Fibroblast of lung (primary cell): ENCODE measurements around the gene ZMAT3. TPM values are rescaled to one million over a fixed set of nuclear protein-coding genes. Genes with fewer than 3 reads are reported as not detected.

Experiments
- DNase-seq, 2 donors: peaks; one replicate each; pipeline versions ENCODE4 v3.0.0 to v3.0.0-alpha.2; 2010; ENCODE audit warnings: low read depth in 2 of 2
- H2AFZ ChIP-seq: 2 replicates; pipeline ENCODE4 v1.5.1; 2012; ENCODE audit warnings: low read length, control low read depth, inconsistent platforms
- H3K27ac ChIP-seq: 2 replicates; pipeline ENCODE4 v1.5.1; 2011; ENCODE audit warnings: low read length, control low read depth; ENCODE audit not compliant: insufficient read depth
- H3K27me3 ChIP-seq: 2 replicates; pipeline ENCODE4 v1.5.1; 2011; ENCODE audit warnings: mild to moderate bottlenecking, low read length; ENCODE audit not compliant: control insufficient read depth, insufficient read depth
- H3K36me3 ChIP-seq: 2 replicates; pipeline ENCODE4 v1.5.1; 2011; ENCODE audit warnings: low read length; ENCODE audit not compliant: control insufficient read depth, insufficient read depth
- H3K4me1 ChIP-seq: 2 replicates; pipeline ENCODE4 v1.5.1; 2011; ENCODE audit warnings: low read length; ENCODE audit not compliant: control insufficient read depth, insufficient read depth; ENCODE audit errors: extremely low read depth
- H3K4me2 ChIP-seq: 2 replicates; pipeline ENCODE4 v1.5.1; 2011; ENCODE audit warnings: low read length, control low read depth; ENCODE audit not compliant: insufficient read depth; ENCODE audit errors: extremely low read depth
- H3K4me3 ChIP-seq, 4 experiments: fragments of 200-600 bp in 1 of 4; sonication (generic) in 1 of 4; replicated peaks in 1 of 4; 2 replicates each; pipeline ENCODE4 v1.5.1; 2011 to 2016; ENCODE audit warnings: low read length in 4 of 4, low read depth in 3 of 4, mild to moderate bottlenecking in 3 of 4, control low read depth in 2 of 4, inconsistent platforms in 1 of 4, mixed read lengths in 1 of 4; ENCODE audit not compliant: insufficient read depth in 1 of 4; ENCODE audit errors: control extremely low read depth in 1 of 4
- H3K79me2 ChIP-seq: 2 replicates; pipeline ENCODE4 v1.5.1; 2012; ENCODE audit warnings: mild to moderate bottlenecking, low read length, inconsistent platforms; ENCODE audit not compliant: control insufficient read depth, insufficient read depth
- H3K9ac ChIP-seq: 2 replicates; pipeline ENCODE4 v1.5.1; 2011; ENCODE audit warnings: mild to moderate bottlenecking, low read length, control low read depth; ENCODE audit not compliant: insufficient read depth
- H3K9me3 ChIP-seq: 2 replicates; pipeline ENCODE4 v1.5.1; 2012; ENCODE audit warnings: low read depth, low read length; ENCODE audit not compliant: control insufficient read depth, insufficient read depth
- H4K20me1 ChIP-seq: 2 replicates; pipeline ENCODE4 v1.5.1; 2011; ENCODE audit warnings: low read length; ENCODE audit not compliant: control insufficient read depth, insufficient read depth; ENCODE audit errors: extremely low read depth
- CTCF ChIP-seq, 2 donors: IDR thresholded peaks in 1 of 2; conservative IDR thresholded peaks in 1 of 2; 1 replicate in 1 of 2; 2 replicates in 1 of 2; pipeline ENCODE4 v1.5.1; 2011 to 2012; ENCODE audit warnings: low read length in 2 of 2, control low read depth in 1 of 2, inconsistent platforms in 1 of 2, low read depth in 1 of 2, mild to moderate bottlenecking in 1 of 2
- EZH2 ChIP-seq: IDR thresholded peaks from 2 replicates; pipeline ENCODE4 v1.5.1; 2012; ENCODE audit warnings: low read length, control low read depth, mild to moderate bottlenecking; ENCODE audit errors: missing control alignments
- polyA plus RNA-seq, 2 donors: library from polyadenylated mRNA; depleted of rRNA in 1 of 2; stranded (reverse) in 1 of 2; unstranded in 1 of 2; fragments of >200 nt; gene quantifications; 2 replicates each; pipeline ENCODE4 v1.2.1, GENCODE V29; 2011 to 2012; ENCODE audit warnings: missing spikeins in 1 of 2
- total RNA-seq: library from RNA; depleted of rRNA; stranded (reverse); fragments of >200 nt; gene quantifications from 2 replicates; pipeline ENCODE4 v1.2.1, GENCODE V29; 2014

ZMAT3 gene
- total and polyA plus RNA-seq, 2 donors (not counting 1 experiment from before 2014, with no cell fraction given) = 34.3 to 34.8 TPM

DNA sequence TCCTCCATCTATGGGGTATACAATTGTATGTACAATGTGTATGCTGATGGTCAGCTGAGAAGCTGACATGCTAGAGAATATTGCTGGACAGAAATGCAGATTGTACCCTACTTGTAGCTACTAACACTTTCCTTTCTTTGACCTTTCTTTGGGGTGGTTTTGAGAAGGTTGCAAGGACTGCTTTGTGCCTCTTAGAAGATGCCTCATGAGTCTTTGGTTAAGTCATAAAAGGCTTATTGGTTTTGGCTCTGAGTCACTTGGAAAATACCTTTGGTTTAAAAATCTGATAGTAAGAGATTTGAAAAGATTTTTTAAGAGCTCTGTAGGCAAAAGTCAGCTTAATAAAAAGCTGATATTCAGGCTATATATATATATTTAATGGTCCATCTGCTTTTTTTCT lies 71.5 kb downstream of the ZMAT3 start:
- no peaks in the 10 kb centered on the region for H3K36me3 ChIP-seq
- no peaks in the 10 kb centered on the region for H3K79me2 ChIP-seq
- no peaks in the 10 kb centered on the region for H4K20me1 ChIP-seq
- H3K4me1 ChIP-seq = no peaks in the 10 kb centered on the region
- H3K27ac ChIP-seq = no peak overlapping the region
- no peaks in the 10 kb centered on the region for H3K9me3 ChIP-seq
- H3K4me2 ChIP-seq = no peak overlapping the region
- H3K27me3 ChIP-seq = no peaks in the 10 kb centered on the region
- H3K9ac ChIP-seq = no peak overlapping the region
- no peak for TF ChIP-seq EZH2
- TF ChIP-seq CTCF (conservative IDR thresholded peaks at IDR 0.05 in 1 of 2, IDR thresholded peaks at IDR 0.05 in 1 of 2; ENCODE audit: low read depth in 1 of 2, low read length in 2 of 2) = no peak
- peak in 1 of 2 donors; percentile 61 for DNase-seq
- H3K4me3 ChIP-seq = no peak overlapping the region
- H2AFZ ChIP-seq = no peak overlapping the region

DNA sequence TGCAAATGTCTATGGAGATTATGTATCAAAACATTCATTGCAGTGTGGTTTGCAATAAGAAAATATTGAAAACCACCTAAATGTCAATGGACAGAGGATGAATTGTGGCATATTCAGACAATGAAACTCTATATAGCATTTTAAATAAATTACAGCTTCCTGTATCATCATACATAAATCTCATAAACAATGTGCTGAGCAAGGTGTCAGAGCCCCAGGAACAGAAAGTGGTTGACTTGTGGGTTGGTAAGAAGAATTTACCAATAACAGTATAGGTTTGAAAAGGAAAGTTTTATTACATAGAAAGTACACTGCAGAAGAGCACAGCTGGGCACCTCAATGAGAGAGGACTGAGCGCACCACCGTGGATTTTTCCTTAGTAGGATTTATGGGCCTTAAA lies 75.2 kb downstream of the ZMAT3 start:
- no peak for TF ChIP-seq CTCF (conservative IDR thresholded peaks at IDR 0.05 in 1 of 2, IDR thresholded peaks at IDR 0.05 in 1 of 2; ENCODE audit: low read depth in 1 of 2, low read length in 2 of 2)
- TF ChIP-seq EZH2 = no peak
- no peak overlapping the region for H3K4me2 ChIP-seq
- no peaks in the 10 kb centered on the region for H4K20me1 ChIP-seq
- no peak overlapping the region for H2AFZ ChIP-seq
- no peaks in the 10 kb centered on the region for H3K36me3 ChIP-seq
- no peaks in the 10 kb centered on the region for H3K4me1 ChIP-seq
- no peak overlapping the region for H3K4me3 ChIP-seq
- no peaks in the 10 kb centered on the region for H3K79me2 ChIP-seq
- H3K9ac ChIP-seq = no peak overlapping the region
- H3K27me3 ChIP-seq = no peaks in the 10 kb centered on the region
- no peak overlapping the region for H3K27ac ChIP-seq
- no peak for DNase-seq
- no peaks in the 10 kb centered on the region for H3K9me3 ChIP-seq

GRCh38 chr3:178990293-178990692 lies 81.3 kb downstream of the ZMAT3 start:
- no peak for DNase-seq
- Histone ChIP-seq H3K4me2 (no peak overlapping the region), H4K20me1 (no peaks in the 10 kb centered on the region)

More at GRCh38 chr3:178990293-178990692, 81.3 kb downstream of the ZMAT3 start:
- H3K36me3 ChIP-seq = no peaks in the 10 kb centered on the region
- no peaks in the 10 kb centered on the region for H3K9me3 ChIP-seq
- H3K4me3 ChIP-seq = no peak overlapping the region
- TF ChIP-seq EZH2 = no peak
- no peaks in the 10 kb centered on the region for H3K4me1 ChIP-seq
- no peak overlapping the region for H2AFZ ChIP-seq
- H3K79me2 ChIP-seq = no peaks in the 10 kb centered on the region
- H3K9ac ChIP-seq = no peak overlapping the region
- no peaks in the 10 kb centered on the region for H3K27me3 ChIP-seq
- H3K27ac ChIP-seq = no peak overlapping the region
